Trophoblast cell (in vitro differentiated cells and primary cell): Measurements from ENCODE around the gene RASA2.
A peak's percentile ranks its signal among the peaks of the same experiment; 100 is the strongest.

Experiments used
- DNase-seq, 2 donors: peaks; one replicate each; pipeline ENCODE4 v3.0.0-alpha.2; 2016
- H2AFZ ChIP-seq: 2 replicates; pipeline ENCODE4 v1.6.1; 2013; ENCODE audit warnings: low read length, moderate library complexity, mild to moderate bottlenecking; ENCODE audit not compliant: insufficient read depth, poor library complexity
- H2AK5ac ChIP-seq: 2 replicates; pipeline ENCODE4 v1.6.1; 2013; ENCODE audit warnings: mild to moderate bottlenecking, low read length
- H2BK120ac ChIP-seq: 2 replicates; pipeline ENCODE4 v1.6.1; 2013; ENCODE audit warnings: low read length, mild to moderate bottlenecking, moderate library complexity; ENCODE audit not compliant: insufficient read depth, poor library complexity
- H2BK12ac ChIP-seq: 2 replicates; pipeline ENCODE4 v1.6.1; 2013; ENCODE audit warnings: mild to moderate bottlenecking, low read length, moderate library complexity
- H2BK5ac ChIP-seq: 2 replicates; pipeline ENCODE4 v1.6.1; 2013; ENCODE audit warnings: low read length, low read depth, moderate library complexity, mild to moderate bottlenecking; ENCODE audit not compliant: poor library complexity
- H3K14ac ChIP-seq: 2 replicates; pipeline ENCODE4 v1.6.1; 2013; ENCODE audit warnings: mild to moderate bottlenecking, low read length
- H3K18ac ChIP-seq: 2 replicates; pipeline ENCODE4 v1.6.1; 2013; ENCODE audit warnings: mild to moderate bottlenecking, low read length
- H3K23ac ChIP-seq: 2 replicates; pipeline ENCODE4 v1.6.1; 2013; ENCODE audit warnings: low read length
- H3K27ac ChIP-seq: 2 replicates; pipeline ENCODE4 v1.5.1; 2013; ENCODE audit warnings: low read depth, mild to moderate bottlenecking, inconsistent platforms, low read length, moderate library complexity
- H3K27me3 ChIP-seq: 2 replicates; pipeline ENCODE4 v1.6.1; 2013; ENCODE audit warnings: inconsistent platforms, mild to moderate bottlenecking, low read length, moderate library complexity; ENCODE audit not compliant: insufficient read depth
- H3K36me3 ChIP-seq, 2 experiments: 1 replicate in 1 of 2; 2 replicates in 1 of 2; pipeline ENCODE4 v1.6.1; 2013; ENCODE audit warnings: low read length in 2 of 2, mild to moderate bottlenecking in 2 of 2, moderate library complexity in 1 of 2; ENCODE audit not compliant: insufficient read depth in 2 of 2, control insufficient read depth in 1 of 2
- H3K4ac ChIP-seq: 2 replicates; pipeline ENCODE4 v1.6.1; 2013; ENCODE audit warnings: low read depth, mild to moderate bottlenecking, low read length, moderate library complexity
- H3K4me1 ChIP-seq, 2 experiments: 1 replicate in 1 of 2; 2 replicates in 1 of 2; pipeline ENCODE4 v1.6.1; 2013; ENCODE audit warnings: low read length in 2 of 2, mild to moderate bottlenecking in 2 of 2, moderate library complexity in 1 of 2; ENCODE audit not compliant: insufficient read depth in 2 of 2, control insufficient read depth in 1 of 2
- H3K4me2 ChIP-seq: 2 replicates; pipeline ENCODE4 v1.6.1; 2013; ENCODE audit warnings: inconsistent platforms, mild to moderate bottlenecking, low read length, moderate library complexity
- H3K4me3 ChIP-seq: 2 replicates; pipeline ENCODE4 v1.5.1; 2013; ENCODE audit warnings: mild to moderate bottlenecking, low read depth, low read length, inconsistent platforms
- H3K79me1 ChIP-seq: one replicate; pipeline ENCODE4 v1.6.1; 2013; ENCODE audit warnings: low read length
- H3K79me2 ChIP-seq: 2 replicates; pipeline ENCODE4 v1.6.1; 2013; ENCODE audit warnings: low read length, mild to moderate bottlenecking; ENCODE audit not compliant: control insufficient read depth, insufficient read depth, poor library complexity
- H3K9ac ChIP-seq: 2 replicates; pipeline ENCODE4 v1.6.1; 2013; ENCODE audit warnings: mild to moderate bottlenecking, low read length
- H3K9me3 ChIP-seq: 2 replicates; pipeline ENCODE4 v1.6.1; 2013; ENCODE audit warnings: low read depth, mild to moderate bottlenecking, control low read depth, inconsistent platforms, low read length; ENCODE audit not compliant: insufficient read depth
- H4K12ac ChIP-seq: 2 replicates; pipeline ENCODE4 v1.6.1; 2013; ENCODE audit warnings: low read depth, mild to moderate bottlenecking, low read length, moderate library complexity
- H4K8ac ChIP-seq: 2 replicates; pipeline ENCODE4 v1.6.1; 2013; ENCODE audit warnings: low read depth, mild to moderate bottlenecking, low read length, moderate library complexity
- H4K91ac ChIP-seq: one replicate; pipeline ENCODE4 v1.6.1; 2013; ENCODE audit warnings: low read depth, mild to moderate bottlenecking, low read length, moderate library complexity
- WGBS: extraction: QIAGEN DNeasy Blood & Tissue Kit; methylation state at CpG from one replicate; pipeline ENCODE4 v1.1.7; 2013; ENCODE audit warnings: missing lambda C conversion rate; ENCODE audit not compliant: insufficient read length, insufficient coverage; ENCODE audit errors: extremely low coverage; 5-methylcytosine and 5-hydroxymethylcytosine counted together

The RASA2 gene

DNA sequence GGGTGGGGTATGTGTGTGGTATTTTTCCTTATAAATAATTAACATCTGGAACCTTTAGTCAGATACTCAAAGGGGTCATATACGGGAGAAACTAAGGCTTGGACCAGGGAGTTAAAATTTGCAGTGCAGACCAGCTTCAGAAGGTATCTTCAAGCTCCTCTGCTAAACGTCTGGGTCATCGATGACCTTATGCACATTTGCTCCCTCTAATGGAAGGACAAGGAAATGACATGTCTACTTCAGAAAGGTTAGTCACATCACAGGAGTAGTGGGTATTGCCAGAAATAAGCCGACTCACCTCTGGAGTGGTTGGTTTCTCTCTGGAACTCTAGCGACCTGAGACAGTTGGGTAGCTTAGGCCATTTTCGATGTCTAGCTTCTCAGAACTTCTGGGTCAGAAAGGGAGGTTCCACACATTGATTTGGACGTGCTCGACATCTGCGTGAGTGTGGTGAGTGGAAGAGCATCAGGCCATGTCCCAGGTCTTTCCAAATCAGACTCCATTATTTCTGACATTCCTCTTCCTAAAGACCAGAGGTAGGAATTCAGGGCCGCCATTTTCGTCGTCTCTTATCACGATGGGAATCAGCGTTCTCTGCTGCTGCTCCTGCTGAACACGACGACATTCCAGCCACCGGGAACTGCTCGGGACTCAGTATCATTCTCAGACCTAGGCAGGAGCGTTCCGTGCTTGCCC lies 31.8 kb upstream of the RASA2 start:
- H3K18ac ChIP-seq: peak overlapping the region; percentile 55
- peak overlapping the region; percentile 63 for H4K8ac ChIP-seq
- no CpG with 5 or more reads among the region's 20 CpGs for WGBS
- peak overlapping the region; percentile 48 for H3K14ac ChIP-seq
- H3K4me2 ChIP-seq: peak overlapping the region; percentile 47
- peak overlapping the region; percentile 79 for H4K91ac ChIP-seq
- peak overlapping the region; percentile 38 for H3K4ac ChIP-seq
- no peak overlapping the region for H3K9ac ChIP-seq
- H2BK12ac ChIP-seq: peak overlapping the region; percentile 67
- no peak overlapping the region for H3K4me3 ChIP-seq
- peak overlapping the region; percentile 25 for H4K12ac ChIP-seq
- H2AK5ac ChIP-seq: peak overlapping the region; percentile 13
- H3K23ac ChIP-seq: no peak overlapping the region
- H3K4me1 ChIP-seq: peaks cover 12 to 15% of the 10 kb centered on the region in 2 experiments
- no peaks in the 10 kb centered on the region for H3K36me3 ChIP-seq
- H3K9me3 ChIP-seq: no peaks in the 10 kb centered on the region
- peaks cover 19% of the 10 kb centered on the region for H3K79me1 ChIP-seq
- peak overlapping the region; percentile 43 for H2BK5ac ChIP-seq
- peak; percentile 41 to 94 for DNase-seq
- peak overlapping the region; percentile 77 for H2BK120ac ChIP-seq
- peak overlapping the region; percentile 12 for H2AFZ ChIP-seq
- peak overlapping the region; percentile 61 for H3K27ac ChIP-seq
- H3K27me3 ChIP-seq: no peaks in the 10 kb centered on the region
- H3K79me2 ChIP-seq: no peaks in the 10 kb centered on the region

DNA sequence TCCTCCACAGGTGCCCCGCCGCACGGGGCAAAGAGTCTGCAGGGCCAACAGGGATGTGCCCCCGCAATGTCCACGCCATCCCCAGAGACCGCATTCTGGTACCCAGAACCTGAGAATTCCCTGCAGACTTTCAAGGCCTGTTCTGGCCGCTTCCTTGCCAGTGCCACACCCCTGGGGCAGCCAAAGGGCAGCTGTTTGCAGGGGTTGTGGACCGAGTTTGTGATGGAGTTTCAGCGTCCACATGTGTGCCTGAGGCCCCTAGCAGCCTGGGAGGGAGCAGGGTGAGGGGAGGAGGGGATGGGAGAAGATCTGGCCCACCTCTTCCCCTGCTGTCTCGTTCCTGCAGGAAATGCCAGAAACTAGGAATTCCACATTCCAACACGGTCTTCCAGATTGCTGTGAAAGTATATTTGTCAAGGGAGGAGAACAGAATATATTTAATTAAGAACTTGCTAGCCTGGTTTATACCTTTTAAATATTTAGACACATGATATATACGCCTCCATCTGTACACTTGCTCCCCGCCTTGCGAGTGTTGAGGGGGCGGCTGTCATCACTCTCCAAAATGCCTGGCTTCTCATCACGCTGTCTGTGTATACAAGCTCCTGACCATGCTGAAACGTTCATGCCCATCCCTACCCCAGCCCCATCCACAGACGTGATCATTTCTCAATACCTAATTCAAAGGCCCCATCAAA lies 31.1 kb upstream of the RASA2 start:
- Histone ChIP-seq H2BK120ac (peak overlapping the region; percentile 90), H3K23ac (no peak overlapping the region), H3K4me2 (peak overlapping the region; percentile 47), H4K8ac (peak overlapping the region; percentile 71), H4K91ac (peak overlapping the region; percentile 88), H2AK5ac (peak overlapping the region; percentile 55), H3K9ac (no peak overlapping the region), H3K36me3 (no peaks in the 10 kb centered on the region), H3K27me3 (no peaks in the 10 kb centered on the region), H2BK5ac (peak overlapping the region; percentile 51), H3K27ac (peak overlapping the region; percentile 61), H3K18ac (peak overlapping the region; percentile 55), H3K9me3 (no peaks in the 10 kb centered on the region), H2BK12ac (peak overlapping the region; percentile 67), H3K79me2 (no peaks in the 10 kb centered on the region), H3K4ac (peak overlapping the region; percentile 60), H3K14ac (peak overlapping the region; percentile 82), H4K12ac (peak overlapping the region; percentile 64), H3K4me3 (no peak overlapping the region), H3K4me1 (peaks cover 12 to 15% of the 10 kb centered on the region in 2 experiments), H3K79me1 (peaks cover 19% of the 10 kb centered on the region), H2AFZ (peak overlapping the region; percentile 44)
- no CpG with 5 or more reads among the region's 18 CpGs for WGBS
- DNase-seq: peak in 1 of 2 donors; percentile 18

DNA sequence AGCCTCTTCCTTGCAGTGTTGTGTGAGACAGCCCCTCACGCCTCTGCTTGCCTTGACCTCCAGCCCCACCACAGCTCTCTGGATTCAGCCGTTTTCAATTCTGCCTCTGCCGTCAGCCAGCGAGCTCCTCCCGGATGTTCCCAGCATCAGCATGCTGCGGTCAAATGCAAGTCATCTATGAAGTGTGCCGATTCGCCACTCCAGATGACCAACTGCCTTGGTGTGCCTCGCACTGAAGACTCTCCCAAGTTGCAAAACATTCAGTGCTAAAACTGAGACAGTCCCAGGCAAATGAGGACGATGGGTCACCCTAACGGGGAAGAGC lies 30.6 kb upstream of the RASA2 start:
- no peak for DNase-seq
- Histone ChIP-seq H2AFZ (peak overlapping the region; percentile 44), H3K9ac (no peak overlapping the region), H3K23ac (no peak overlapping the region), H2BK120ac (peak overlapping the region; percentile 90), H4K12ac (peak overlapping the region; percentile 64), H3K79me1 (peaks cover 19% of the 10 kb centered on the region), H3K4me2 (no peak overlapping the region), H2BK5ac (peak overlapping the region; percentile 51), H3K79me2 (no peaks in the 10 kb centered on the region), H3K4ac (peak overlapping the region; percentile 60), H3K4me3 (no peak overlapping the region), H4K8ac (peak overlapping the region; percentile 71), H3K27me3 (no peaks in the 10 kb centered on the region), H2AK5ac (peak overlapping the region; percentile 55), H3K14ac (peak overlapping the region; percentile 82), H3K27ac (peak overlapping the region; percentile 9), H2BK12ac (peak overlapping the region; percentile 20), H3K9me3 (no peaks in the 10 kb centered on the region), H3K4me1 (peaks cover 12 to 15% of the 10 kb centered on the region in 2 experiments), H3K18ac (peak overlapping the region; percentile 51), H4K91ac (peak overlapping the region; percentile 88), H3K36me3 (no peaks in the 10 kb centered on the region)
- WGBS: no CpG with 5 or more reads among the region's 11 CpGs

DNA sequence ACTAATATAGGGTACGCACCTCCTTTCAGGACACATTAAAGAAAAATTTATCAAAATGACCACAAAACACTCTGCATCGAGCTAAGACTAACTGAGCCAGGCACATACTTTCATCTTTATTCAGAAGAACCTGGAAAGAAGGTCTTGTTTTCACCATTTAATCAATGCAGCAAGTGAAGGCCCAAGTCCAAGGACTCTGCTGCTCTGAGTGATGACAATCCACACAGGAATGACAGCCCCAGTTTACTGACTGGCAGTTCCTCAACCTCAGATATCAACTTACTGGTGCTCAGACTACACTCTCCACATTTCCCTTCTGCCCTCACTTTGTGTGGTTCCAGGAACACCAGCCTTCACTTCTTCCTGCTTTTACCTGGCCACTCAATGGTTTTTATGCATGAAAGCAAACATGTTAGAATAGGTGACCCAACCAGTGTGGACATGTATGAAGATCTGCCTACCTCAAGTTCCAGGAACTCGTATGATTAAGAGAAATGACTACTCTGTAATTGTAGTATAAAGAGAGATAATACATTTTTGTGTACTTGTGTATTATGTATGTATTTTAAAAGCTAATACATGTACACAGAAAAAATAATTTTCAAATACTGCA lies 29.1 kb upstream of the RASA2 start:
- Histone ChIP-seq H3K4me3 (no peak overlapping the region), H3K14ac (no peak overlapping the region), H2AFZ (no peak overlapping the region), H4K91ac (no peak overlapping the region), H4K12ac (no peak overlapping the region), H3K4ac (no peak overlapping the region), H3K18ac (no peak overlapping the region), H3K23ac (no peak overlapping the region), H3K4me2 (no peak overlapping the region), H3K36me3 (no peaks in the 10 kb centered on the region), H3K79me2 (no peaks in the 10 kb centered on the region), H2BK12ac (no peak overlapping the region), H3K9me3 (no peaks in the 10 kb centered on the region), H3K79me1 (peaks cover 19% of the 10 kb centered on the region), H3K27ac (no peak overlapping the region), H4K8ac (peak overlapping the region; percentile 47), H3K4me1 (peaks cover 12 to 15% of the 10 kb centered on the region in 2 experiments), H2BK120ac (no peak overlapping the region), H3K27me3 (no peaks in the 10 kb centered on the region), H3K9ac (no peak overlapping the region), H2AK5ac (no peak overlapping the region), H2BK5ac (no peak overlapping the region)
- no peak for DNase-seq
- no CpG with 5 or more reads among the region's 3 CpGs for WGBS
